Hepatocyte (in vitro differentiated cells): ENCODE measurements around the gene KRT3. TPM values are rescaled to one million over a fixed set of nuclear protein-coding genes. Genes with fewer than 3 reads are reported as not detected.

ENCODE experiments used
- DNase-seq: peaks from one replicate; pipeline ENCODE4 v3.0.0-alpha.2; 2016; ENCODE audit warnings: low spot score
- H2AFZ ChIP-seq: fragments of 200-600 bp; sonication (generic); 2 replicates; pipeline ENCODE4 v1.6.0; 2016; ENCODE audit warnings: antibody characterized with exemption, mild to moderate bottlenecking
- H3K27ac ChIP-seq: fragments of 200-600 bp; sonication (generic); 2 replicates; pipeline ENCODE4 v1.5.1; 2016; ENCODE audit warnings: mild to moderate bottlenecking
- H3K27me3 ChIP-seq: fragments of 200-600 bp; sonication (generic); 2 replicates; pipeline ENCODE4 v1.6.1; 2016
- H3K36me3 ChIP-seq: fragments of 200-600 bp; sonication (generic); replicated peaks from 2 replicates; pipeline ENCODE4 v1.5.1; 2016; ENCODE audit warnings: low read depth; ENCODE audit not compliant: insufficient read depth
- H3K4me1 ChIP-seq: fragments of 200-600 bp; sonication (generic); 2 replicates; pipeline ENCODE4 v1.5.1; 2016; ENCODE audit warnings: mild to moderate bottlenecking, moderate library complexity; ENCODE audit not compliant: insufficient read depth
- H3K4me2 ChIP-seq: fragments of 200-600 bp; sonication (generic); 2 replicates; pipeline ENCODE4 v1.6.0; 2016
- H3K4me3 ChIP-seq: fragments of 200-600 bp; sonication (generic); 2 replicates; pipeline ENCODE4 v1.5.1; 2016; ENCODE audit warnings: mild to moderate bottlenecking
- H3K79me2 ChIP-seq: fragments of 200-600 bp; sonication (generic); 2 replicates; pipeline ENCODE4 v1.6.0; 2017; ENCODE audit warnings: mild to moderate bottlenecking
- H3K9me2 ChIP-seq: fragments of 200-600 bp; sonication (generic); replicated peaks from 2 replicates; pipeline ENCODE4 v1.6.0; 2017; ENCODE audit warnings: mild to moderate bottlenecking; ENCODE audit not compliant: insufficient read depth
- H3K9me3 ChIP-seq: fragments of 200-600 bp; sonication (generic); 2 replicates; pipeline ENCODE4 v1.5.1; 2016; ENCODE audit warnings: low read depth, mild to moderate bottlenecking
- H4K20me1 ChIP-seq: fragments of 200-600 bp; sonication (generic); 2 replicates; pipeline ENCODE4 v1.6.0; 2016; ENCODE audit warnings: mild to moderate bottlenecking; ENCODE audit not compliant: insufficient read depth, poor library complexity, severe bottlenecking
- EZH2 ChIP-seq: fragments of 200-600 bp; sonication (generic); IDR thresholded peaks from 2 replicates; pipeline ENCODE4 v1.6.1; 2016; ENCODE audit warnings: antibody characterized with exemption, mild to moderate bottlenecking, borderline replicate concordance
- EZH2phosphoT487 ChIP-seq: fragments of 200-600 bp; sonication (generic); IDR thresholded peaks from one replicate; pipeline ENCODE4 v1.6.1; 2018; ENCODE audit warnings: antibody characterized with exemption, mild to moderate bottlenecking, low read depth, moderate library complexity; ENCODE audit not compliant: unreplicated experiment, severe bottlenecking
- WGBS: methylation state at CpG from one replicate; pipeline ENCODE4 v1.1.6; 2016; ENCODE audit warnings: low lambda C conversion rate; ENCODE audit errors: missing lambda C conversion rate; 5-methylcytosine and 5-hydroxymethylcytosine counted together
- polyA plus RNA-seq: library from polyadenylated mRNA; unstranded; fragments of >200 nt; fragmentation: Nextera tagmentation; extraction: Ambion mirVana; gene quantifications from 2 replicates; pipeline ENCODE4 v1.2.1, GENCODE V29; 2016
- total RNA-seq: library from RNA; depleted of rRNA; stranded (reverse); fragments of >200 nt; gene quantifications from 2 replicates; pipeline ENCODE4 v1.2.3, GENCODE V29; 2014
- TF ChIP-seq, protein P1 (sequence below): fragments of 200-600 bp; sonication (generic); IDR thresholded peaks from 2 replicates; pipeline ENCODE4 v1.5.1; 2016; ENCODE audit warnings: antibody characterized with exemption, mild to moderate bottlenecking; ENCODE audit not compliant: poor library complexity

The KRT3 gene
- total and polyA plus RNA-seq, 2 experiments from 2014 or later: not detected

DNA sequence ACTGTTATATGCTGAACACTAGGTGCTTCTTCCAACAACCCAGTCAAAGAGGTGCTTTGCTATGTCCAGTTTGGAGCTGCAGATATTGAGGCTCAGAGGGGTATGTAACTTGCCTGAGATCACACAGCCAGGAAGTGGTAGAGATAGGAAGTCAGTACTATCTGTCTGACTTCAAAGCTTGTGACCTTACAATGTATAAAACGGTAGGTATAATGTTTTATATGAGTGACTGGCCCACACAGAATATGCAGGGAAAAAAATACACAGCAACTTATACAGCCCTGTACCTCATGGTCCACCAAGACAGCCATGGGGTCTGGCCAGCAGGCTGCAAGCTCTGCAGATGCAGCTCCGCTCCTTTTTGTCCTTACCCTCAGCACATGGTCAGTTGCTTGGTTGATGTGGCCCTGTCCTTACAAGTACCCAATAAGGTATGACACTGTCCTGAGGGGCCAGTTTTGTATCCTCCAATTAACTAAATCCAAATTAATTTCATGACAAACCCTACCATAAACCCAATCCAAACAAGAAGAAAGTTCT, 21.9 kb upstream of the KRT3 start:
- H4K20me1 ChIP-seq: no peaks in the 10 kb centered on the region
- no peaks in the 10 kb centered on the region for H3K9me2 ChIP-seq
- TF ChIP-seq EZH2phosphoT487 (no peak), EZH2 (no peak)
- no peak for DNase-seq
- no peak overlapping the region for H3K4me3 ChIP-seq
- 83% methylated on average over 2 of the region's 2 CpGs for WGBS
- H3K27ac ChIP-seq: no peak overlapping the region
- no peak overlapping the region for H2AFZ ChIP-seq
- no peak overlapping the region for H3K4me2 ChIP-seq
- H3K4me1 ChIP-seq: peaks cover 21% of the 10 kb centered on the region
- no peaks in the 10 kb centered on the region for H3K36me3 ChIP-seq
- no peaks in the 10 kb centered on the region for H3K9me3 ChIP-seq
- H3K79me2 ChIP-seq: no peaks in the 10 kb centered on the region
- peaks cover 4% of the 10 kb centered on the region for H3K27me3 ChIP-seq

DNA sequence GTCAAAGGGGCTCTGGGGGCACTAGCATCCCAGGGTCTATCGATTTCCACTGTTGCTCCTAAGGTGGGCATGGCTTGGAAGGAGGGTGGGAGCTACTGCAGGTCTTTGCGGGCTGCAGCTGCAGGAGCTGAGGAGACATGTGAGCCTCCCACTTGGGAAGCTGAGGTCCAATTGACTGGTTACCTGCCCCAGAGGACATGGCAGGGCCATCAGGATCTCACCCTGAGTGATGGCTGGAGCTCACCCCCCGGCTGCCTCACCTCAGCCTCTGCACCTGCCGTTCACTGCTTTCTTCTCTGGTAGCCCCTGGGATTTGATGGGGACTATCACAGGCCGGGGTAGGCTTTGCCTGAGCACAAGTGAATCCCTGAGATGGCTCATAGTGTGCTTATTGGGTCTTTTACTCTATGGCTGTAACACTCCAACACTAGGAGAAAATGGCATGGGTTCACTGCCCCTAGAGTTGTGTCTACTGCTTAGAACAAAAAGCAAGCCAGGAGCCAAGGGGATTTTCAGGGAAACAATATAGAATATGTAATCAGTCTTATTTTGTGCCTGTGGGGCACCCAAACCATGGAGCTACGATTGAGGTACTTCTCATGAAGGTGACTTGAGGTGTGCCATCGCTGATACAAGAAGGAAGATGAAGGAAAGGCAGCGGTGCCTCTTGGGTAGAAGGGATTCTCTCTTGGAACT, 21.2 kb upstream of the KRT3 start:
- no peak overlapping the region for H3K4me2 ChIP-seq
- no peaks in the 10 kb centered on the region for H3K9me2 ChIP-seq
- TF ChIP-seq EZH2phosphoT487 (no peak), EZH2 (no peak)
- TF ChIP-seq, protein P1, sequence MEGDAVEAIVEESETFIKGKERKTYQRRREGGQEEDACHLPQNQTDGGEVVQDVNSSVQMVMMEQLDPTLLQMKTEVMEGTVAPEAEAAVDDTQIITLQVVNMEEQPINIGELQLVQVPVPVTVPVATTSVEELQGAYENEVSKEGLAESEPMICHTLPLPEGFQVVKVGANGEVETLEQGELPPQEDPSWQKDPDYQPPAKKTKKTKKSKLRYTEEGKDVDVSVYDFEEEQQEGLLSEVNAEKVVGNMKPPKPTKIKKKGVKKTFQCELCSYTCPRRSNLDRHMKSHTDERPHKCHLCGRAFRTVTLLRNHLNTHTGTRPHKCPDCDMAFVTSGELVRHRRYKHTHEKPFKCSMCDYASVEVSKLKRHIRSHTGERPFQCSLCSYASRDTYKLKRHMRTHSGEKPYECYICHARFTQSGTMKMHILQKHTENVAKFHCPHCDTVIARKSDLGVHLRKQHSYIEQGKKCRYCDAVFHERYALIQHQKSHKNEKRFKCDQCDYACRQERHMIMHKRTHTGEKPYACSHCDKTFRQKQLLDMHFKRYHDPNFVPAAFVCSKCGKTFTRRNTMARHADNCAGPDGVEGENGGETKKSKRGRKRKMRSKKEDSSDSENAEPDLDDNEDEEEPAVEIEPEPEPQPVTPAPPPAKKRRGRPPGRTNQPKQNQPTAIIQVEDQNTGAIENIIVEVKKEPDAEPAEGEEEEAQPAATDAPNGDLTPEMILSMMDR: no peak
- DNase-seq: no peak
- peaks cover 21% of the 10 kb centered on the region for H3K4me1 ChIP-seq
- H3K9me3 ChIP-seq: no peaks in the 10 kb centered on the region
- no peaks in the 10 kb centered on the region for H3K36me3 ChIP-seq
- whole genome bisulfite sequencing: 95% methylated on average over 8 of the region's 8 CpGs
- H4K20me1 ChIP-seq: no peaks in the 10 kb centered on the region
- H3K27me3 ChIP-seq: peaks cover 4% of the 10 kb centered on the region
- no peak overlapping the region for H3K4me3 ChIP-seq
- H3K27ac ChIP-seq: no peak overlapping the region
- no peaks in the 10 kb centered on the region for H3K79me2 ChIP-seq
- no peak overlapping the region for H2AFZ ChIP-seq

DNA sequence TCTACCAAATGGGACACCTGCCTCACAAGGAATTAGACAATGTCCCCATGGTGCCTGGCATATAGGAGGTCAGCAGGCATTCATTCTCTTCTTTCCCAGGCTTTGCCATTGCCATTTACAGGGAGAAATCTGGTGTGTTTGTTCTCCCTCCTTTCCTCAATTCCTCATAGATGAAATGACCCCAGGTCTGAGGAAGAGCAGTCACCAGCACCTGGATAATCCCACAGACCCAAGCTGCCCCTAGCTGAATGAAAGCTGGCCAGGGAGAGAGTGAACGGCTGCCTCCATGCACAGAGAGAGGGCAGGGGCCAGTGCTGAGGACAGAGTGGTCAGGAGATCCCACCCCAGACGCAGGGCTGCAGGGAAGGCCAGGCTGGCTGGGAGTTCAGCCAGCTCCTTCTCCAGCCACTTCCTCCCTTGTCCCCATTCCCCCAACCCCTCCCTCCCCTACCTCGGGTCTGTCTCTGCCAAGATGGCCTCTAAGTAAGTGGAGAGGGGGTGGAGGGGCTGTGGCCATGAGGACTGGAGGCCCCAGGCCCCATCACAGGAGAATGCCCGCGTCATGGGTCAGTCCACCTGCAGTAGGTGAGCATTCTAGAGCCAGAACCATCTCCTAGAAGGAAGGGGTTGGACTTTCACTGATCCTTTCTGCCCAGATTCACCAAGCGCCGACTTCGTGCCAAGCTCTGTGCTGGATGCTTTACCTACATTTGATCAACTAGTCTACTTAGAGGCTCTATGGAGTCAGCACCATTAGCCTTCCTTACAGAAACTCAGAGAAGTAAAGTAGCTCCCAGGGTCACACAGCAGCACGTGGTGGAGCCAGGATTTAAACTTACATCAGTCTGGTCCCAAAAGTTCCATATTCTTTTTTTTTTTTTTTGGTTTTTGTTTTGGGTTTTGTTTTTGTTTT, 20.0 kb upstream of the KRT3 start:
- no peaks in the 10 kb centered on the region for H3K36me3 ChIP-seq

More for the DNA sequence above, 20.0 kb upstream of the KRT3 start:
- Histone ChIP-seq H3K27me3 (peaks cover 7% of the 10 kb centered on the region), H3K4me3 (no peak overlapping the region), H3K27ac (no peak overlapping the region), H2AFZ (no peak overlapping the region), H4K20me1 (no peaks in the 10 kb centered on the region), H3K9me3 (no peaks in the 10 kb centered on the region), H3K4me1 (peaks cover 21% of the 10 kb centered on the region), H3K9me2 (no peaks in the 10 kb centered on the region), H3K79me2 (no peaks in the 10 kb centered on the region), H3K4me2 (no peak overlapping the region)
- DNase-seq: no peak
- 79% methylated on average over 9 of the region's 9 CpGs for WGBS
- TF ChIP-seq EZH2phosphoT487: no peak
- TF ChIP-seq EZH2: no peak
- TF ChIP-seq, protein P1: no peak
